Measurements from ENCODE around the gene NAT9.

The NAT9 gene

GRCh38 chr17:74776044-74776962, at the start of gene NAT9:
NAT9 (minus strand) TSS chr17:74776345; CDS start chr17:74775698, 647 bp downstream.
- DNase-seq (ENCODE audit: low read depth), result peak; percentile 72
- TF ChIP-seq, protein P1, sequence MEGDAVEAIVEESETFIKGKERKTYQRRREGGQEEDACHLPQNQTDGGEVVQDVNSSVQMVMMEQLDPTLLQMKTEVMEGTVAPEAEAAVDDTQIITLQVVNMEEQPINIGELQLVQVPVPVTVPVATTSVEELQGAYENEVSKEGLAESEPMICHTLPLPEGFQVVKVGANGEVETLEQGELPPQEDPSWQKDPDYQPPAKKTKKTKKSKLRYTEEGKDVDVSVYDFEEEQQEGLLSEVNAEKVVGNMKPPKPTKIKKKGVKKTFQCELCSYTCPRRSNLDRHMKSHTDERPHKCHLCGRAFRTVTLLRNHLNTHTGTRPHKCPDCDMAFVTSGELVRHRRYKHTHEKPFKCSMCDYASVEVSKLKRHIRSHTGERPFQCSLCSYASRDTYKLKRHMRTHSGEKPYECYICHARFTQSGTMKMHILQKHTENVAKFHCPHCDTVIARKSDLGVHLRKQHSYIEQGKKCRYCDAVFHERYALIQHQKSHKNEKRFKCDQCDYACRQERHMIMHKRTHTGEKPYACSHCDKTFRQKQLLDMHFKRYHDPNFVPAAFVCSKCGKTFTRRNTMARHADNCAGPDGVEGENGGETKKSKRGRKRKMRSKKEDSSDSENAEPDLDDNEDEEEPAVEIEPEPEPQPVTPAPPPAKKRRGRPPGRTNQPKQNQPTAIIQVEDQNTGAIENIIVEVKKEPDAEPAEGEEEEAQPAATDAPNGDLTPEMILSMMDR (IDR thresholded peaks at IDR 0.05; ENCODE audit: control insufficient read depth, extremely low read depth, insufficient read depth), result no peak
- H3K4me3 ChIP-seq (ENCODE audit: low read depth, low read length), result peak within 1 kb of the TSS; percentile 96

DNA sequence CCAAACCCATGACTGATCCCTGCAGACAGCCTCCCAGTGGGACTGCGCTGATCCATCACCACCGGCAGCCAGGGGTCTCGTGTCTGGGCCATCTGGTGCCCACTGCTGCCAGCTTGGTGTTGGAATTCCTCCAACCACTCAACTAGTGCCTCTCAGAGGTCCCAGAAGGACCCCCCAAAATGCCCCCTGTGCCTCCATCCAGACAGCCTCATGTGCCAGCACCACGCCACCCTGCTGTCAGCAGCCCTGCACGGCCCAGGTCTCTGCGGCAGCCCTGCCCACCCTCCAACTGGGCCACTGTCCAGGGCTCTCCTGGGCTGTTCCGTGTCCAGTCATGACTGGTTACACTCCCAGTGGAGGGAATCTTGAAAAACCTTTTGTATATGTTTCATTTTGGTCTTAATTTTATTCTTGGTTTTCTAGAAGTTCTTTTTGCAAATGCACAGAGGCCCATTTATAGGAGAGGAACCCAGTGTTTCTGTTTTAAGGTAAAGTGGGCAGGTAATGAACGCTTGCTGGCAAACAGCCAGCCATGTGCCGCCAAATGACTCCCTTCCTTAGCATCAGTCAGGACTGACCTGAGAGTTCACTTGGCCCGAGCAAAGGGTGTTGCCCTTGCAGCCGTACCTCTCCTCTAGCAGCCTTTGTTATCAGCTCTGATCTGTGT, 48.9 kb upstream of the NAT9 start:
- H3K4me3 ChIP-seq (ENCODE audit: low read depth, low read length), result no peak overlapping the region
- TF ChIP-seq, protein P1 (IDR thresholded peaks at IDR 0.05; ENCODE audit: control insufficient read depth, extremely low read depth, insufficient read depth), result no peak
- DNase-seq (ENCODE audit: low read depth), result no peak

GRCh38 chr17:74822939-74823367, 46.8 kb upstream of the NAT9 start:
- no peak for DNase-seq (ENCODE audit: low read depth)
- TF ChIP-seq, protein P1 (IDR thresholded peaks at IDR 0.05; ENCODE audit: control insufficient read depth, extremely low read depth, insufficient read depth), result no peak
- no peak overlapping the region for H3K4me3 ChIP-seq (ENCODE audit: low read depth, low read length)

- no peak for DNase-seq (ENCODE audit: low read depth)
- TF ChIP-seq, protein P1 (IDR thresholded peaks at IDR 0.05; ENCODE audit: control insufficient read depth, extremely low read depth, insufficient read depth), result no peak
- H3K4me3 ChIP-seq (ENCODE audit: low read depth, low read length), result no peak overlapping the region
Measured at GRCh38 chr17:74822335-74822938, 46.3 kb upstream of the NAT9 start.

DNA sequence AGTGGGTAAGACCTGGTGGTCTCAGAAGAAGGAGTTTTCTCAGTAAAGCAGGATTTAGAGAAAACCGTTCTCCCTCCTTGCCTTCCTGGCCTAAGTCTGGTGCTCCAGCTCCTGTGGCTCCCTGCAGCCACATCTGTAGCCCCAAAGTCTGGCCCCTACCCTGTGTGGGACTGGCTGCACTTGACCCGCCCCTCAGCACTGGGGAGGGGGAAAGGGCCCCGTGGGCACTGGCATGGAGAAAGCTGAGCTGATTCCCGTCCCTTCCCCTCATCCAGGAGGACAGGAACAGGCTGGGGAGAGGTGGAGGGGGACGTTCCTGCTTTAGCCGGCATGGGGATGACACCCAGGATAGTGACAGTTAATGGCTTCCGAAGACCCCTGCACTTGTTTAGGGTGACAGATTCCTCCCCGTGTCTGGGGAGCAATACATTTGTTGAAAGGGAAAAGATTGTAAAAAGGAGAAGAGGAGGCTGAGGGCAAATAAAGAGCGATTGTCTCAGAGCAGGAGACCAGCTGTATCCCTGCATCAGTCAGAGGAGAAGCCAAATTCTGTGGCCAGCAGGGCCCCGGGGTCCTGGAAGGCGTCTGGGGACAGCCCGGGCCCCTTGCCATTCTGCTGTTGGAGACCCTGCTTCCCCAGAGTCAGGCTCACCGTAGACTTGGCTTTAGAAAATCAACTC, 45.6 kb upstream of the NAT9 start:
- no peak overlapping the region for H3K4me3 ChIP-seq (ENCODE audit: low read depth, low read length)
- TF ChIP-seq, protein P1 (IDR thresholded peaks at IDR 0.05; ENCODE audit: control insufficient read depth, extremely low read depth, insufficient read depth), result no peak
- DNase-seq (ENCODE audit: low read depth), result no peak

DNA sequence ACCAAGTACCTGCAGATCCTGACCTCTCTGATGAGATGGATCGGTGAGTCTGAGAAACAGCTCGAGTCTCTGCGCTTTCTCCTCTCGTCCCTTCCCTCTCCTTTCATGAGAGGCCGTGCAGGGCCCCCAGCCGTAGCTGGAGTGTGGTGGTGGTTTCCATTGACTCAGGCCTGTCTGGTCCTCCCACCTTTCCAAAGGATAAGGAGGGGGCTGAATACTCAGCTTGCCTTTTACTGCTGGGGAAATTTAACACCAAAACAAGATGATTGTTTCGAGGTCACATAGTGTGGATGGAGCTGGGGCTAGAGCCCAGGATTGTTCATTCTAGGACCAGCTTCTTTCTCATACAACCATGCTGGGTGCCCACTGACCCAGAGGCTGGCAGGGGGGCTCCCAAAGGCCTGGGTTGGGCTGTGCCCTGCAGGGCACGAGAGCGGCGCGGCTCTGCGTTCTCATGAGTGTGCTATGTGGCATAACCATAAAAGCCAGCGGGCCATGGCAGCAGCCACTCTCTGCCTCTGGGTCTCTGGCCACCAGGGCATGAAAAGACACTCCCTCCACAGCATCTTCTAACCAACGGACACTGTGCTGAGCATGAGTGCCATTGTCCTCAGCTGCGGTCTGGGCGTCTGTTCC, 43.8 kb upstream of the NAT9 start:
- TF ChIP-seq, protein P1 (IDR thresholded peaks at IDR 0.05; ENCODE audit: control insufficient read depth, extremely low read depth, insufficient read depth), result no peak

More for the DNA sequence above, 43.8 kb upstream of the NAT9 start:
- no peak overlapping the region for H3K4me3 ChIP-seq (ENCODE audit: low read depth, low read length)
- DNase-seq (ENCODE audit: low read depth), result no peak

Measured in LNCaP clone FGC (cell line).